Measurements from ENCODE around the gene PSENEN.

Gene PSENEN

GRCh38 chr19:35781650-35782049, 36.2 kb downstream of the PSENEN start:
- Histone ChIP-seq H3K27ac (no peak overlapping the region), H3K4me3 (no peak overlapping the region)

DNA sequence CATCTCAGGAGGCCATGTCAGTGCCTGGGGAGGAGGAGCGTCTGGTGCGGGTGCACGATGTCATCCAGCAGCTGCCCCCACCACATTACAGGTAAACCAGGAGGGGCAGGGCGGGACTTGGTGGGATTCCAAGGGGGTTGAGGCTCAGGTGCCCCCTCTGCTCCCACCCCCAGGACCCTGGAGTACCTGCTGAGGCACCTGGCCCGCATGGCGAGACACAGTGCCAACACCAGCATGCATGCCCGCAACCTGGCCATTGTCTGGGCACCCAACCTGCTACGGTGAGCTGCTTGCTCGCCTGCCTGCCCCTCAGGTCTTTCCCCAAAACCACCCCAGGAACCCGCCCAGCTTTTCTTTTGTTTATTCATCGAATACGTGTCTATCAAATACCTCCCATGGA, 37.1 kb downstream of the PSENEN start:
- H3K4me3 ChIP-seq = no peak overlapping the region

DNA sequence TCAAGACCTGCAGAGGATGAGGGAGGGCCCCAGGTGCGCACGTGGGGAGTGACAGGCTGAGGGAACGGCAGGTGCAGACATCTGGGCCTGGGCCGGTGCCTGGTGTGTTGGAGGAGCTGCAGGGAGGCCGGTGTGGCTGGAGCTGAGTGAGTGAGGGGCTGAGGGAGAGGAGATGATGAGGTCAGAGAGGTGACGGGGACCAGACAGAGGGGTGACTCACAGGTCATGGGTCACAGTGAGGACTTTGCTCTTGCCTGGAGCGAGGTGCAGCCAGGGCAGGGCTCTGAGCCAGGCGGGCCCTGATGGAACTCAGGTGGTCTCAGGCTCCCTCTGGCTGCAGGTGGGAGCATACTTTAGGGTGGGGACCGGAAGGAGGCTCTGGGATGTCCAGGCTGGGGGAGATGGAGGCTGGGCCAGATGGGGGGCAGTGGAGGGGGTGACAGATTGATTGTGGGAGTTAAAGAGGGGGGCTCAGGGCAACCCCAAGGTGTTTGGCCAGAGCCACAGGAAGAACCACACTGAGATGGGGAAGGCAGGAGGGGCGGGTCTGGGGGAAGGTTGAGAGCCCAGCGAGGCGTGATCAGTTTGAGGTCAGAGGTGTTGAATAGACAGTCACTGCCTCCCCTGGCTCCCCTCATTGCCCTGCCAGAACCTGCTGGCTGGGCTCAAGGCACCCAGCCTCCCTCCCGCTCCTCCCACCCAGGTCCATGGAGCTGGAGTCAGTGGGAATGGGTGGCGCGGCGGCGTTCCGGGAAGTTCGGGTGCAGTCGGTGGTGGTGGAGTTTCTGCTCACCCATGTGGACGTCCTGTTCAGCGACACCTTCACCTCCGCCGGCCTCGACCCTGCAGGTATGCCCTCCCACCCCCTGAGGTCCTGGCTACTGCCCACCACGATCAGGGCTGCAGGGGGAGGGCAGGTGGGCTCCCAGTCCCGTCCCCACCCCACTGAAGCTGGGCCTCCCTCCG, 38.3 kb downstream of the PSENEN start:
- Histone ChIP-seq H3K4me3 (no peak overlapping the region), H3K27ac (no peak overlapping the region)

More for the DNA sequence above, 37.1 kb downstream of the PSENEN start:
- no peak overlapping the region for H3K27ac ChIP-seq

GRCh38 chr19:35784503-35785338, 39.3 kb downstream of the PSENEN start:
- Histone ChIP-seq H3K4me3 (no peak overlapping the region), H3K27ac (no peak overlapping the region)

DNA sequence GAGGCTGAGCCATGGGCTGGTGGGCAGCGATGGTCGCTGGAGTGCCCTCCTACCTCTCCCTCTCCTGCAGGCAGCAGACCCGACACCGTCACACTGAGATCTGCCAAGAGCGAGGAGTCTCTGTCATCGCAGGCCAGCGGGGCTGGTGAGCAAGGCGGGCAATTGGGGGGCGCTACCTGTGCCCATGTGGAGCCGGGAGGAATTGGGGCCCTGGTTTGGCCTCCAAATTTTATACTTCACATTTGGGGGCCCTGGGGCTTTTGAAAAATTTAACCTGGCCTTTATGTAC, 39.8 kb downstream of the PSENEN start:
- no peak overlapping the region for H3K27ac ChIP-seq
- no peak overlapping the region for H3K4me3 ChIP-seq

DNA sequence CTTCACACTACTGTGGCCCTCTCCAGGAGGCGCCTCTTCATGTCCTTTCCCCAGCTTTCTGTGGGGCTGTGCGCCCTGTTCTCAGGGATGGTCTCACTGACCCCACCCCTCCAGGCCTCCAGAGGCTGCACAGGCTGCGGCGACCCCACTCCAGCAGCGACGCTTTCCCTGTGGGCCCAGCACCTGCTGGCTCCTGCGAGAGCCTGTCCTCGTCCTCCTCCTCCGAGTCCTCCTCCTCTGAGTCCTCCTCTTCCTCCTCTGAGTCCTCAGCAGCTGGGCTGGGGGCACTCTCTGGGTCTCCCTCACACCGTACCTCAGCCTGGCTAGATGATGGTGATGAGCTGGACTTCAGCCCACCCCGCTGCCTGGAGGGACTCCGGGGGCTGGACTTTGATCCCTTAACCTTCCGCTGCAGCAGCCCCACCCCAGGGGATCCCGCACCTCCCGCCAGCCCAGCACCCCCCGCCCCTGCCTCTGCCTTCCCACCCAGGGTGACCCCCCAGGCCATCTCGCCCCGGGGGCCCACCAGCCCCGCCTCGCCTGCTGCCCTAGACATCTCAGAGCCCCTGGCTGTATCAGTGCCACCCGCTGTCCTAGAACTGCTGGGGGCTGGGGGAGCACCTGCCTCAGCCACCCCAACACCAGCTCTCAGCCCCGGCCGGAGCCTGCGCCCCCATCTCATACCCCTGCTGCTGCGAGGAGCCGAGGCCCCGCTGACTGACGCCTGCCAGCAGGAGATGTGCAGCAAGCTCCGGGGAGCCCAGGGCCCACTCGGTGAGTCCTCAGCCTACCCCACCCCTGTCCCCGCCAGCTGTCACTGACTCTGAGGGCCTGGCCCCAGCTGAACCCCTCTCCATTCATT, 41.1 kb downstream of the PSENEN start:
- H3K4me3 ChIP-seq = no peak overlapping the region
- H3K27ac ChIP-seq = no peak overlapping the region

DNA sequence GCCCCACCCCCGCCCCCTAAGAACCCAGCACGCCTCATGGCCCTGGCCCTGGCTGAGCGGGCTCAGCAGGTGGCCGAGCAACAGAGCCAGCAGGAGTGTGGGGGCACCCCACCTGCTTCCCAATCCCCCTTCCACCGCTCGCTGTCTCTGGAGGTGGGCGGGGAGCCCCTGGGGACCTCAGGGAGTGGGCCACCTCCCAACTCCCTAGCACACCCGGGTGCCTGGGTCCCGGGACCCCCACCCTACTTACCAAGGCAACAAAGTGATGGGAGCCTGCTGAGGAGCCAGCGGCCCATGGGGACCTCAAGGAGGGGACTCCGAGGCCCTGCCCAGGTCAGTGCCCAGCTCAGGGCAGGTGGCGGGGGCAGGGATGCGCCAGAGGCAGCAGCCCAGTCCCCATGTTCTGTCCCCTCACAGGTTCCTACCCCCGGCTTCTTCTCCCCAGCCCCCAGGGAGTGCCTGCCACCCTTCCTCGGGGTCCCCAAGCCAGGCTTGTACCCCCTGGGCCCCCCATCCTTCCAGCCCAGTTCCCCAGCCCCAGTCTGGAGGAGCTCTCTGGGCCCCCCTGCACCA, 41.9 kb downstream of the PSENEN start:
- H3K4me3 ChIP-seq = no peak overlapping the region

GRCh38 chr19:35788205-35788960, 42.9 kb downstream of the PSENEN start:
- no peak overlapping the region for H3K4me3 ChIP-seq
- no peak overlapping the region for H3K27ac ChIP-seq

More for the DNA sequence above, 41.9 kb downstream of the PSENEN start:
- H3K27ac ChIP-seq = no peak overlapping the region

- no peak overlapping the region for H3K4me3 ChIP-seq
- no peak overlapping the region for H3K27ac ChIP-seq
Measured at GRCh38 chr19:35789195-35789977, 43.9 kb downstream of the PSENEN start.

GRCh38 chr19:35789978-35790944, 44.8 kb downstream of the PSENEN start:
- no peak overlapping the region for H3K4me3 ChIP-seq
- no peak overlapping the region for H3K27ac ChIP-seq

DNA sequence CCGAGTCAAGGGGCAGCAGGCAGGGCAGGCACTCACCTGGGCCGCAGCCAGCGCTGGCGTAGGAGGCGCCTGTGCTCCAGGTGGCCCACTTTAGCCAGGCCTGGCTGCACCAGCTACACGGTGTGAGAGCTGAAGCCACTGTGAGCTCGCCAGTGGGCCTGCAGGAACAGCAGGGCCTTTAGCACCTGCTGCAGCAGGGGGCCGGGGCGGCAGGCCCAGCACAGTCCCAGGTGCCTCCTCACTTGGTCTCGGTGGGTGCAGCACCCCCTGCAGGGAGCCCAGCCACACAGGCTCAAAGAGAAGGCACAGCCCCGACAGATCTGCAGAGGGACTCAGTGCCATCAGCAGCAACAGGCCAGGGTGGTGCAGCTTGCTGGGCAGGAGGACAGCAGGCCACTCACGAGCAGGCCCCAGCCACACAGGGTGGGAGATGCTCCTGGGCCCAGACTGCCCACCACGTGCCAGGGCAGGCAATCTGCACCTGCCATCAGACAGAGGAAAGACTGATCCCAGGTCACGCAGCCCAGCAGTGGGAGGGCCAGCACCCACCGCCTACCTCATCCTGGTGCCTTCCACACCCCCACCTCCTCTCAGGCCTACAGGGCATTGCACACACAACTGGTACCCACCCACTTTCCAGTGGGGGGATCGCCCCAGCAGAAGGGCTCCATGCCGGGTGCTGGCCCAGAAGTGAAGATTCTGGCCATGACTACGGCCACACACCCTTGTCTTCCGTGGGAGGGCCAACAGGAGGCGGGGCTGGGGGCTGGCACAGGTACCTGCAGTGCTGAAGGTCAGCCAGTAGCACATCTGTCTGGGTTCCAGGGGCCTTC, 45.7 kb downstream of the PSENEN start:
- H3K4me3 ChIP-seq = no peak overlapping the region
- no peak overlapping the region for H3K27ac ChIP-seq

DNA sequence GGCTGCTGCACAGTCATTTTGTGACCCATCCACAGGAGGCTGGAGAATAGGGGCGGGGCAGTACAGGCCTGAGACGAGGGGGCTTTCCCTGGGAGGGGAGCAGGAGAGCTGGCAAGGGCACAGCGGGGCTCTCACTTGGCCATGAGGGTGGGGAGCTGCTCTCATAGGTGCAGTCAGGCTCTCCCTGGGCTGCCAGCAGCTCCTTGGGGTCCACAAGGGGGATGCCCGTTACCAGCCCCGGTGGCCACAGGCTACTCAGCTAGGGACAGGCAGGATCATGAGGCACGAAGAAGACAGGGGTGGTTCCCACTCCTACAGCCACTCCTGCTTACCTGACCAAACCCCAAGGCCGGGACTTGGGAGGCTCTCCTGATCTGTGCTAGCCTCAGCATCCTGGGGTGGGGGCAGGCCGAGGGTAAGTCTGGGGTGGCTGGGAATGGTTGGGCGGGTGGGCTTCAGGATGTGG, 46.4 kb downstream of the PSENEN start:
- Histone ChIP-seq H3K4me3 (no peak overlapping the region), H3K27ac (no peak overlapping the region)

DNA sequence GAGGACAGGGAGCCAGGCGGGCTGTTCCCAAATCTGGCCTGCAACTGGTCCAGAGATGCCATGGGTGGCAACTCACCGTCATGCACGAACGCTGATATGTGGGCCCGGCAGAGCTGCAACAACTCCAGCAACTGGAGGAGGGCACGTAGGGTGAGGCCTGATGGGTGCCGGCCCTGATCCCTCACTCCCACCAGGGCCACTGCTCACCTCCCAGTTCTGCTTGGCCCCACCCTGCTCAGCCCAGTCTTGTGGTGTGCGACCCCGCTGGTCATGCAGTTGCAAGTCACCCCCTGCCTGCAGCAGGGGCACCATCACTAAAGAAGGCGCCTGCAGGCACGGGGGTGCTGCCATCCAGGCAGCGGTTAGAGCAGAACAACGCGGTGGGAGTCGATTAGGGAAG, 46.9 kb downstream of the PSENEN start:
- H3K27ac ChIP-seq = no peak overlapping the region
- H3K4me3 ChIP-seq = no peak overlapping the region

GRCh38 chr19:35792888-35793287, 47.4 kb downstream of the PSENEN start:
- no peak overlapping the region for H3K4me3 ChIP-seq
- no peak overlapping the region for H3K27ac ChIP-seq

- Histone ChIP-seq H3K4me3 (no peak overlapping the region), H3K27ac (no peak overlapping the region)
Measured at GRCh38 chr19:35793381-35794165, 48.1 kb downstream of the PSENEN start.

Data from skin epidermis (tissue), 12 donors.